Measurements from ENCODE around the gene SIRT1. TPM values are rescaled to one million over a fixed set of nuclear protein-coding genes. Genes with fewer than 3 reads are reported as not detected.
A peak's percentile ranks its signal among the peaks of the same experiment; 100 is the strongest.

The SIRT1 gene
- total RNA-seq, 2 experiments from 2014 or later: 18.0 to 35.8 TPM

- Histone ChIP-seq H3K9me3 (ENCODE audit: low read length) (no peaks in the 10 kb centered on the region), H3K36me3 (ENCODE audit: insufficient read depth, low read length) (no peaks in the 10 kb centered on the region), H2AFZ (ENCODE audit: low read length) (peak overlapping the region; percentile 17; the same call in 1 of the 2 replicates), H3K79me2 (ENCODE audit: insufficient read depth, low read depth, low read length) (no peaks in the 10 kb centered on the region), H3K4me2 (ENCODE audit: low read length) (no peak overlapping the region), H3K4me3 (ENCODE audit: low read depth, low read length, poor library complexity, severe bottlenecking) (no peak overlapping the region), H3K27ac (ENCODE audit: low read depth, low read length, poor library complexity, severe bottlenecking) (no peak overlapping the region), H3K9me2 (ENCODE audit: insufficient read depth, low read length) (no peaks in the 10 kb centered on the region), H3K4me1 (ENCODE audit: insufficient read depth, low read length, poor library complexity, severe bottlenecking) (peaks cover 17% of the 10 kb centered on the region), H4K20me1 (ENCODE audit: insufficient read depth, low read length) (no peaks in the 10 kb centered on the region)
- TF ChIP-seq CTCF (conservative IDR thresholded peaks at IDR 0.05; ENCODE audit: low read length): no peak
- no peak for TF ChIP-seq EZH2phosphoT487 (IDR thresholded peaks at IDR 0.05; ENCODE audit: borderline replicate concordance, low read depth, low read length)
- CTCF ChIA-PET (ENCODE audit: unreplicated experiment): no interaction called here
- POLR2A ChIA-PET: interaction anchor here (0.6 to 1.2 kb wide), 4 partner anchors 251 to 924 kb away, joined by 3 read pairs; no protein-coding TSS in a partner anchor
- no peak for DNase-seq (ENCODE audit: low spot score)
- no TSS peak for BruUV-seq (replicated peaks)
- intact Hi-C loops (cut with micrococcal nuclease; ENCODE audit: unreplicated experiment): no loop called here
Observed at GRCh38 chr10:67863094-67863493, 21.4 kb upstream of the SIRT1 start.

- POLR2A ChIA-PET: interaction anchor here (0.6 to 1.6 kb wide), 4 partner anchors 8 to 194 kb away, joined by 3 to 4 read pairs (median 3); no protein-coding TSS in a partner anchor
- H2AFZ ChIP-seq (ENCODE audit: low read length): peak overlapping the region; percentile 66; the same call in 1 of the 2 replicates
- no peak for DNase-seq (ENCODE audit: low spot score)
Observed at GRCh38 chr10:67864607-67865371, 19.7 kb upstream of the SIRT1 start.

More at GRCh38 chr10:67864607-67865371, 19.7 kb upstream of the SIRT1 start:
- intact Hi-C loops (cut with micrococcal nuclease; ENCODE audit: unreplicated experiment): no loop called here
- BruUV-seq (replicated peaks): no TSS peak
- Histone ChIP-seq H3K9me3 (ENCODE audit: low read length) (no peaks in the 10 kb centered on the region), H3K36me3 (ENCODE audit: insufficient read depth, low read length) (no peaks in the 10 kb centered on the region), H3K4me1 (ENCODE audit: insufficient read depth, low read length, poor library complexity, severe bottlenecking) (peaks cover 17% of the 10 kb centered on the region), H3K4me3 (ENCODE audit: low read depth, low read length, poor library complexity, severe bottlenecking) (no peak overlapping the region), H4K20me1 (ENCODE audit: insufficient read depth, low read length) (no peaks in the 10 kb centered on the region), H3K4me2 (ENCODE audit: low read length) (no peak overlapping the region), H3K9me2 (ENCODE audit: insufficient read depth, low read length) (no peaks in the 10 kb centered on the region), H3K79me2 (ENCODE audit: insufficient read depth, low read depth, low read length) (no peaks in the 10 kb centered on the region), H3K27ac (ENCODE audit: low read depth, low read length, poor library complexity, severe bottlenecking) (no peak overlapping the region)
- no peak for TF ChIP-seq CTCF (conservative IDR thresholded peaks at IDR 0.05; ENCODE audit: low read length)
- TF ChIP-seq EZH2phosphoT487 (IDR thresholded peaks at IDR 0.05; ENCODE audit: borderline replicate concordance, low read depth, low read length): no peak
- CTCF ChIA-PET (ENCODE audit: unreplicated experiment): no interaction called here
